ENCODE data around the gene S100A1.
"Not testable (repeated sequence)": the region's sequence is repeated elsewhere in the genome, so short reads cannot be mapped to it uniquely, and the experiment has no call there.

S100A1 gene

DNA sequence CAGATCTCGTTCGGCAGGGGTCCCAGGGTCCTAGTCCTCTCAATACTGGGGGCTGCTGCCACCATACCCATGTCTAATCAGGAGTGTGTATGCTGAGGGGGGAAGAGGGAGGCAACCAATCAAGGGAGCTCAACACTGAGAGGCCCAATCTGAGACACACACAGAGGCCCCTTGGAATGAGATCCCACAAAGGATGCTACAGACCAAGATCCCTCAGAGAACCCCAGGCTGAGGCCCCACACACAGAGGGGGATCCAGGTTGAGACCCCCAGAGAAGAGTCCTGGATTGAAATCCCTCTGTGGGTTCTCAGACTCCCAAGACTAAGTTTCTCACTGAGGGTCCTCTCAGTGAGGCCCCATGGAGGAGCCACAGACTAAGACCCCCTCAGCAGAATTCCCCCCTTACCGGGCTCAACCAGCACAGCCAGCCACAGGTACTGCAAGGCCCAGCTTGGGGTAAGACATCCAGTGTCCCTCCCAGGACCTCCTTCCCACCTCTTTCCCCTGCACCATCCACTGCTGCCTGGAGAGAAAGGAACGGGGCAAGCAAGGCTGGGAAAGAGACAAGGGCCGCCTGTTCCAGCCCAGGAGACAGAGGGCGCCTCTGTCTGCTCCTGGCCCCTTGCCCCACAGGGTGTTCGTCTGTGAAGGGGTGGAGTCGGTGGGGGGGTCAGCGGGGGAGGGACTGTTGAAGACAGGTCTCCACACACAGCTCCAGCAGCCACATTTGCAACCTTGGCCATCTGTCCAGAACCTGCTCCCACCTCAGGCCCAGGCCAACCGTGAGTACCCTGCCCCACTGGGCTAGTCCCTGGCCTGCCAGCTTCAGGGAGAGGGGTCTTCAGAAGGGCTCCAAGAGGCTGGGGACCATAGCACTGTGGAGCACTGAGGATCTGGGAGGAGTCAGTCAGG, at the start of gene S100A1:
TSS of gene S100A1 (plus strand) at position 720 of the 912 bp plus-strand sequence. CDS start 2,088 bp downstream, outside the sequence.
- TF ChIP-seq, protein P1, sequence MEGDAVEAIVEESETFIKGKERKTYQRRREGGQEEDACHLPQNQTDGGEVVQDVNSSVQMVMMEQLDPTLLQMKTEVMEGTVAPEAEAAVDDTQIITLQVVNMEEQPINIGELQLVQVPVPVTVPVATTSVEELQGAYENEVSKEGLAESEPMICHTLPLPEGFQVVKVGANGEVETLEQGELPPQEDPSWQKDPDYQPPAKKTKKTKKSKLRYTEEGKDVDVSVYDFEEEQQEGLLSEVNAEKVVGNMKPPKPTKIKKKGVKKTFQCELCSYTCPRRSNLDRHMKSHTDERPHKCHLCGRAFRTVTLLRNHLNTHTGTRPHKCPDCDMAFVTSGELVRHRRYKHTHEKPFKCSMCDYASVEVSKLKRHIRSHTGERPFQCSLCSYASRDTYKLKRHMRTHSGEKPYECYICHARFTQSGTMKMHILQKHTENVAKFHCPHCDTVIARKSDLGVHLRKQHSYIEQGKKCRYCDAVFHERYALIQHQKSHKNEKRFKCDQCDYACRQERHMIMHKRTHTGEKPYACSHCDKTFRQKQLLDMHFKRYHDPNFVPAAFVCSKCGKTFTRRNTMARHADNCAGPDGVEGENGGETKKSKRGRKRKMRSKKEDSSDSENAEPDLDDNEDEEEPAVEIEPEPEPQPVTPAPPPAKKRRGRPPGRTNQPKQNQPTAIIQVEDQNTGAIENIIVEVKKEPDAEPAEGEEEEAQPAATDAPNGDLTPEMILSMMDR (IDR thresholded peaks at IDR 0.05; ENCODE audit: low read depth, low read length, missing control alignments): no peak
- no peak for DNase-seq (ENCODE audit: low read depth)
- no peak within 1 kb of the TSS for H3K4me3 ChIP-seq (ENCODE audit: low read depth, low read length)

DNA sequence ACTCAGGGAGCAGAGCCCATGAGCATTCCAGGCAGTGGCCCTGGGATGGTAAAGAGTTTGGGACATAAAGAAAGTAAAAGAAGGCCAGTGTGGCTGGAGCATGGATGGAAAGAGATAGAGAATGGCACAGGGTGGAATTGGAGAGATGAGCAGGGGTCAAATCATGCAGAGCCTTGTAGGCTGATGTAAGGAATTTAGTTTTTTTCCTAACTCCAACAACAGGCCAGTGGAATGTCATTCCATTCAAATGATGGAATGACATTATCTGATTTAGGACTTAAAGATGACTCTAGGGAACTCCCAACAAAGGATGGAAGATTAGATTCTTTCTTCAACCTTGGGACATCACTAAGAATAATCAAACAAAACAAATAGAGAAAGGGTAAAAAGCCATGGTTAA, 49.7 kb upstream of the S100A1 start:
- DNase-seq (ENCODE audit: low read depth): no peak
- TF ChIP-seq, protein P1 (IDR thresholded peaks at IDR 0.05; ENCODE audit: low read depth, low read length, missing control alignments): no peak
- no peak overlapping the region for H3K4me3 ChIP-seq (ENCODE audit: low read depth, low read length)

DNA sequence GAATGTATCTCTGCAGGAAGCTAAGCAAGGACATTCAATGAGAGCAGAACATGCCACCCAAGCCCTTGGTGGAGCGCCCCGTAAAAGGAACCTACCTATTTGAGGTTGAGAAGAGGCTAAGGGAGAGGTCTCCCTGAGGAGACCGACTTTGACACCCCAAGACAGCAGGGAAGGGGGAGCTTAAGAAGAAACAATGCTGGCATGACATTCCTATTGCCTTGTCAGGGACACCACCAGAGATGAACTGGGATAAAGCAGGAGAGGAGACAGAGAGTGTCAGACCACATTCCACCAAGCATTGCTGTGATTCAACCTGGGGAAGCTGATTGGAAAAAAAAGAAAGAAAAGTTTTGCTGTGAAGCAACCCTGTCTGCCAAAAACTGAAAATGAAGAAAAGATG, 49.3 kb upstream of the S100A1 start:
- no peak for DNase-seq (ENCODE audit: low read depth)
- TF ChIP-seq, protein P1 (IDR thresholded peaks at IDR 0.05; ENCODE audit: low read depth, low read length, missing control alignments): no peak
- H3K4me3 ChIP-seq (ENCODE audit: low read depth, low read length): no peak overlapping the region

DNA sequence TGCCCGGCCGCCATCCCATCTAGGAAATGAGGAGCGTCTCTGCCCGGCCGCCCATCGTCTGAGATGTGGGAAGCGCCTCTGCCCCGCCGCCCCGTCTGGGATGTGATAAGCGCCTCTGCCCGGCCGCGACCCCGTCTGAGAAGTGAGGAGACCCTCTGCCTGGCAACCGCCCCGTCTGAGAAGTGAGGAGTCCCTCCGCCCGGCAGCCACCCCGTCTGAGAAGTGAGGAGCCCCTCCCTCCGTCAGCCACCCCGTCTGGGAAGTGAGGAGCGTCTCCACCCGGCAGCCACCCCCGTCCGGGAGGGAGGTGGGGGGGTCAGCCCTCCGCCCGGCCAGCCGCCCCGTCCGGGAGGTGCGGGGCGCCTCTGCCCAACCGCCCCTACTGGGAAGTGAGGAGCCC, 45.4 kb upstream of the S100A1 start:
- not testable (repeated sequence) for DNase-seq (ENCODE audit: low read depth)

DNA sequence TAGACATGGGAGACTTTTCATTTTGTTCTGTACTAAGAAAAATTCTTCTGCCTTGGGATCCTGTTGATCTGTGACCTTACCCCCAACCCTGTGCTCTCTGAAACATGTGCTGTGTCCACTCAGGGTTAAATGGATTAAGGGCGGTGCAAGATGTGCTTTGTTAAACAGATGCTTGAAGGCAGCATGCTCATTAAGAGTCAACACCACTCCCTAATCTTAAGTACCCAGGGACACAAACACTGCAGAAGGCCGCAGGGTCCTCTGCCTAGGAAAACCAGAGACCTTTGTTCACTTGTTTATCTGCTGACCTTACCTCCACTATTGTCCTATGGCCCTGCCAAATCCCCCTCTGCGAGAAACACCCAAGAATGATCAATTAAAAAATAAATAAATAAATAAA, 44.7 kb upstream of the S100A1 start:
- not testable (repeated sequence) for H3K4me3 ChIP-seq (ENCODE audit: low read depth, low read length); DNase-seq (ENCODE audit: low read depth)

More for the DNA sequence above, 45.4 kb upstream of the S100A1 start:
- not testable (repeated sequence) for H3K4me3 ChIP-seq (ENCODE audit: low read depth, low read length)

DNA sequence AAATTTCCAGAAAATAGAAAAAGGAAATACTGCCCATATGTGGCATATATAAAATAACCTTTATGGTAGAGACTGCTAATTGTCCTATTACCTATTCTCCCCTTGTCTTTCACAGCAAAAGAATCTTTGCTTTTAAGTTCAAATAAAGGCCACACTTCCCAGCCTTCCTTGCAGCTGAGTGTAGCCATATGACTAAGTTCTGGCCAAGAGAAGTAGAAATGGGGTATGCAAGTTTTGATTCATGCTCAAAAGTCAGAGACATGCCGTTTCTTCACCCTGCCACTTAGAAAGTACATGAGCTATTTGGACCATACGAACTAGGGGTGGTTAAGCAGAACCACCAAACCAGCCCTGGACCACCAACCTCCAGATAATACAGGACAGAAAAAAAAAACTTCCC, 44.3 kb upstream of the S100A1 start:
- H3K4me3 ChIP-seq (ENCODE audit: low read depth, low read length): no peak overlapping the region
- TF ChIP-seq, protein P1 (IDR thresholded peaks at IDR 0.05; ENCODE audit: low read depth, low read length, missing control alignments): no peak
- no peak for DNase-seq (ENCODE audit: low read depth)

DNA sequence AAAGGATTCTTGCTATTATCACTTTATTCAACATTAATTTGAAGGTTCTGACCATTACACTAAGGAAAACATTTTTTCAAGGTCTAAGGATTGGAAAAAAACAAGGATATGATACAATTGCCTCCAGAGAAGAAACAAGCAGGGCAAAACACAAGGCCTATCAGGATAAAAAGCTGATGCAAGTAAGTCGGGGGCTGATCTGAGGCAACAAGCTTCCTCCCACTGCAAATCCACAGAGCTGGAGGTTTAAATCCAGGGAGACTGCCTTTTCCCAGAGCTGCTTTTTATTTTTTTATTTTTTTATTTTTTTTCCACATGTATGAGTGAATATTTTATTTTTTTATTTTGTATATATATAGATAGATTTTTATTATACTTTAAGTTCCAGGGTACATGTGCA, 43.2 kb upstream of the S100A1 start:
- H3K4me3 ChIP-seq (ENCODE audit: low read depth, low read length): no peak overlapping the region
- DNase-seq (ENCODE audit: low read depth): no peak
- TF ChIP-seq, protein P1 (IDR thresholded peaks at IDR 0.05; ENCODE audit: low read depth, low read length, missing control alignments): no peak

DNA sequence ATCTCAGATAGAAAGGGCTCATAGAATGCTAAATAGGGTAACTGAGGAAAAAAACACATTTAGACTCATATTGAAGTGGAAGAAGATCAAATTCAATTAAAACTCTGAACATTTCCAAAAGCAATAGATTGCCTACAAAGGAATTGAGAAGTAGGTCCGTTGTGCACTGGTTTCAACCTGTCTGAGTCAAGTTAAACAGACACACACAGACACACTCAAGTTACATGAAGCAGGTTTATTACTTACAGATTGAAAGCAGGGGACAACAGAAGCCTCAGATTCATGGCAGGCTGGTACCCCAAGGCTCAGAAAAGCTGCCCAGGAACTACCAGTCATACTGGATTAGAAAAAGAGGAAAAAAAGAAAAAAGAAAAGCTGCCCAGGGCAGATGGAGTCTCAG, 41.9 kb upstream of the S100A1 start:
- H3K4me3 ChIP-seq (ENCODE audit: low read depth, low read length): no peak overlapping the region
- TF ChIP-seq, protein P1 (IDR thresholded peaks at IDR 0.05; ENCODE audit: low read depth, low read length, missing control alignments): no peak
- DNase-seq (ENCODE audit: low read depth): no peak
